Heart left ventricle (tissue), 16 donors: ENCODE results near the gene RCHY1. TPM values are rescaled to one million over a fixed set of nuclear protein-coding genes. Genes with fewer than 3 reads are reported as not detected.

Experiments used
- ATAC-seq, 4 donors: fragments of 200-7000 bp; cut with Tn5 transposase; one replicate each; pipeline ENCODE4 v1.9.1; 2020 to 2022; ENCODE audit warnings: moderate library complexity in 4 of 4, mild to moderate bottlenecking in 3 of 4, moderate number of reproducible peaks in 1 of 4
- DNase-seq, 5 donors: peaks; one replicate each; pipeline ENCODE4 v3.0.0-alpha.2; 2020
- H3K27ac ChIP-seq, 12 donors: fragments of 200-600 bp; sonication (generic) in 4 of 12; one replicate each; pipeline versions ENCODE4 v1.5.0 to v1.8.0; 2016 to 2022; ENCODE audit warnings: mild to moderate bottlenecking in 2 of 12
- H3K27me3 ChIP-seq, 9 donors: fragments of 200-600 bp; sonication (generic) in 2 of 9; one replicate each; pipeline versions ENCODE4 v1.5.1 to v1.8.0; 2016 to 2022; ENCODE audit warnings: mild to moderate bottlenecking in 3 of 9
- H3K36me3 ChIP-seq, 9 donors: fragments of 200-600 bp; sonication (generic) in 2 of 9; one replicate each; pipeline versions ENCODE4 v1.5.0 to v1.8.0; 2018 to 2022; ENCODE audit warnings: mild to moderate bottlenecking in 2 of 9
- H3K4me1 ChIP-seq, 12 donors: fragments of 200-600 bp; sonication (generic) in 4 of 12; one replicate each; pipeline versions ENCODE4 v1.5.0 to v1.8.0; 2016 to 2022; ENCODE audit warnings: mild to moderate bottlenecking in 3 of 12
- H3K4me3 ChIP-seq, 12 donors: fragments of 200-600 bp; sonication (generic) in 4 of 12; one replicate each; pipeline versions ENCODE4 v1.5.0 to v1.8.0; 2017 to 2022; ENCODE audit warnings: mild to moderate bottlenecking in 9 of 12, moderate library complexity in 4 of 12
- H3K9me3 ChIP-seq, 12 donors: fragments of 200-600 bp; sonication (generic) in 4 of 12; one replicate each; pipeline versions ENCODE4 v1.5.0 to v1.8.0; 2016 to 2022; ENCODE audit warnings: mild to moderate bottlenecking in 1 of 12
- POLR2A ChIP-seq, 2 donors: fragments of 450-650 bp; IDR thresholded peaks; one replicate each; pipeline ENCODE4 v1.6.1; 2017; ENCODE audit warnings: antibody characterized with exemption in 2 of 2, mild to moderate bottlenecking in 2 of 2, moderate library complexity in 2 of 2
- WGBS, 4 donors: extraction: QIAGEN DNeasy Blood & Tissue Kit in 2 of 4; methylation state at CpG; one replicate each; pipeline versions ENCODE4 v1.1.5 to v1.1.7; 2013 to 2018; 5-methylcytosine and 5-hydroxymethylcytosine counted together
- intact Hi-C, 10 donors: fragments of 100-400 bp; cut with DNase I; formaldehyde crosslinking; loops; one replicate each; pipeline versions ENCODE4 v1.11.1 to v1.14.2; 2022
- polyA plus RNA-seq, 2 donors: library from polyadenylated mRNA; stranded (reverse); fragments of 200-250 nt; gene quantifications; one replicate each; pipeline ENCODE4 v1.2.3, GENCODE V29; 2013
- total RNA-seq, 9 donors: library from RNA; depleted of rRNA in 2 of 9; stranded (reverse); fragments of >200 nt in 2 of 9; fragmentation: NEBNext Ultra II Directional in 3 of 9; extraction: Animal tissue kit (Norgen Biotek cat#: 25700) in 3 of 9; gene quantifications; one replicate each; pipeline versions ENCODE4 v1.1.0 to v1.2.4, GENCODE V29; 2016 to 2023
- TF ChIP-seq, protein P1 (sequence below), 12 donors: fragments of 200-600 bp; sonication (generic) in 4 of 12; IDR thresholded peaks; one replicate each; pipeline versions ENCODE4 v1.5.0 to v1.8.0; 2018 to 2022; ENCODE audit warnings: antibody characterized with exemption in 12 of 12, mild to moderate bottlenecking in 5 of 12
- donor health status: ischemic (EF 13 %, LVEDD 7.1; RV severe dilation, severe dysfunction).
- donor health status: healthy with polysubstance abuse.
- donor health status: DM: no; HTN: yes; CAD: no.
- donor health status: DM: no; HTN: no; CAD: no.
- donor health status: ischemic (EF 25% LVEDD 6.9; RV normal size, moderate dysfunction).
- donor health status: ischemic (EF 25% LVEDD 5.7; RV mildly dilated, moderate dysfunction).
- donor health status: healthy.
- donor health status: DM: yes; HTN: yes; CAD: no.
- donor health status: ischemic (EF 35%, LVEDD 5.7; RV mildly dilated, moderate dysfunction).
- donor health status: nonischemic (EF 11% LVEDD 7.7; RV severe dilation, severe dysfunction).
- donor health status: DM: yes; HTN: yes; CAD: no.
- donor health status: PGD.
- donor health status: ischemic (EF 29% LVEDD 5.4; RV normal size, mild dysfunction).
- donor health status: nonischemic (EF 23%, LVEDD 6.1; RV moderate dilation, normal function).

RCHY1 gene
- total and polyA plus RNA-seq, 11 donors, result 17.7 to 54.1 (median 38.4) TPM

- DNase-seq (no peak), ATAC-seq (no peak)
- intact Hi-C loops, result no loop called here
- Histone ChIP-seq H3K27me3 (no peaks in the 10 kb centered on the region), H3K9me3 (peaks cover 0 to 14% (median 0%) of the 10 kb centered on the region in 12 donors), H3K4me1 (peaks cover 0 to 13% (median 0%) of the 10 kb centered on the region in 12 donors), H3K36me3 (peaks cover 0 to 87% (median 48%) of the 10 kb centered on the region in 9 donors), H3K4me3 (no peak overlapping the region), H3K27ac (no peak overlapping the region)
- WGBS, 4 donors, result 92 to 100% (median 94%) methylated on average over 2 of the region's 2 CpGs
- TF ChIP-seq, protein P1, sequence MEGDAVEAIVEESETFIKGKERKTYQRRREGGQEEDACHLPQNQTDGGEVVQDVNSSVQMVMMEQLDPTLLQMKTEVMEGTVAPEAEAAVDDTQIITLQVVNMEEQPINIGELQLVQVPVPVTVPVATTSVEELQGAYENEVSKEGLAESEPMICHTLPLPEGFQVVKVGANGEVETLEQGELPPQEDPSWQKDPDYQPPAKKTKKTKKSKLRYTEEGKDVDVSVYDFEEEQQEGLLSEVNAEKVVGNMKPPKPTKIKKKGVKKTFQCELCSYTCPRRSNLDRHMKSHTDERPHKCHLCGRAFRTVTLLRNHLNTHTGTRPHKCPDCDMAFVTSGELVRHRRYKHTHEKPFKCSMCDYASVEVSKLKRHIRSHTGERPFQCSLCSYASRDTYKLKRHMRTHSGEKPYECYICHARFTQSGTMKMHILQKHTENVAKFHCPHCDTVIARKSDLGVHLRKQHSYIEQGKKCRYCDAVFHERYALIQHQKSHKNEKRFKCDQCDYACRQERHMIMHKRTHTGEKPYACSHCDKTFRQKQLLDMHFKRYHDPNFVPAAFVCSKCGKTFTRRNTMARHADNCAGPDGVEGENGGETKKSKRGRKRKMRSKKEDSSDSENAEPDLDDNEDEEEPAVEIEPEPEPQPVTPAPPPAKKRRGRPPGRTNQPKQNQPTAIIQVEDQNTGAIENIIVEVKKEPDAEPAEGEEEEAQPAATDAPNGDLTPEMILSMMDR (IDR thresholded peaks at IDR 0.05), result no peak
- no peak for TF ChIP-seq POLR2A (IDR thresholded peaks at IDR 0.05)
Observed at GRCh38 chr4:75499900-75500299, 14.3 kb downstream of the RCHY1 start.

- Histone ChIP-seq H3K27me3 (no peaks in the 10 kb centered on the region), H3K9me3 (peaks cover 0 to 14% (median 0%) of the 10 kb centered on the region in 12 donors), H3K4me1 (peaks cover 0 to 23% (median 2%) of the 10 kb centered on the region in 12 donors), H3K27ac (no peak overlapping the region), H3K36me3 (peaks cover 0 to 79% (median 44%) of the 10 kb centered on the region in 9 donors), H3K4me3 (no peak overlapping the region)
- DNase-seq (no peak), ATAC-seq (no peak)
- TF ChIP-seq, protein P1 (IDR thresholded peaks at IDR 0.05), result no peak
- no peak for TF ChIP-seq POLR2A (IDR thresholded peaks at IDR 0.05)
- WGBS, 4 donors, result 79 to 88% (median 84%) methylated on average over 2 of the region's 2 CpGs
- intact Hi-C loops, result no loop called here
Observed at GRCh38 chr4:75498041-75498440, 16.2 kb downstream of the RCHY1 start.

DNA sequence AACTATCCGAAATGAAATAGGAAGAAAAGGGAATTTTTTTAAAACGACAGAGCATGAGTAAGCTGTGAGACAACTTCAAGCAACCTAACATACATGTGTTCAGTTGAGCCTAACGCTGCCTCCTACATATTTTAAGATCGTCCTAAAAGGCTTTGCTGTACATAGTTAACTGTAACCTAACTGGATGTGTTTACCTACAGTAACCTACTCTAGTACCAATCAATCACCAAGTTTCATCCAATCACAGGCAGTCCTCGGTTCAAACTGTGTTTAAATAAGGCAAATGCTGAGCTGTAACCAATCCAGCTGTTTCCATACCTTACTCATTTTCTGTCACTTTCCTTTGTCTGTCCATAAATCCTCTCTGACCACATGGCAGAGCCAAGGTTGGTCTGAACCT is 17.1 kb downstream of the RCHY1 start:
- ATAC-seq (no peak), DNase-seq (no peak)
- 70 to 82% (median 77%) methylated on average over 5 of the region's 5 CpGs for WGBS, 4 donors
- Histone ChIP-seq H3K27ac (no peak overlapping the region), H3K4me1 (peaks cover 0 to 23% (median 2%) of the 10 kb centered on the region in 12 donors), H3K27me3 (no peaks in the 10 kb centered on the region), H3K9me3 (peaks cover 0 to 14% (median 0%) of the 10 kb centered on the region in 12 donors), H3K36me3 (peaks cover 0 to 79% (median 44%) of the 10 kb centered on the region in 9 donors), H3K4me3 (no peak overlapping the region)
- intact Hi-C loops, result no loop called here
- no peak for TF ChIP-seq POLR2A (IDR thresholded peaks at IDR 0.05)
- TF ChIP-seq, protein P1 (IDR thresholded peaks at IDR 0.05), result no peak

DNA sequence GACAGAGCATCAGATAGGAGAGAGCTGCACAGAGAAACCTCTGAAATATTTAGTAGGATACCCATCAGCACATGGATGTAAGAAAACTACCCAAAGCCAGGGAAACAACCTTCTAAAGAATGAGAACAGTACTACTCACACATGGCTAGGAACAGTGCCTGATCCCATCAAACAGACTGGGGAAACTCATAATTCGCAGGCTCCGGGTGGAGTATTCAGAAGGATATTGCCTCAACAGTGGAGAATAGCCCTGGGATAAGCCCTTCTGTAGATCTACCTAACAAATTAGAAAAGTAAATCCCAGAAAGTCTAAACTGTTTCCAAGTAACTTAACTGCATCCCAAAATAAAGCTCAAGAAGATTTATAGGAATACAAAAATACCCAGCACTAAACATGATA is 17.8 kb downstream of the RCHY1 start:
- ATAC-seq (no peak), DNase-seq (no peak)
- intact Hi-C loops, result no loop called here
- Histone ChIP-seq H3K4me3 (no peak overlapping the region), H3K4me1 (peaks cover 0 to 23% (median 2%) of the 10 kb centered on the region in 12 donors), H3K27me3 (no peaks in the 10 kb centered on the region), H3K36me3 (peaks cover 0 to 79% (median 44%) of the 10 kb centered on the region in 9 donors), H3K9me3 (peaks cover 0 to 14% (median 0%) of the 10 kb centered on the region in 12 donors), H3K27ac (no peak overlapping the region)
- TF ChIP-seq, protein P1 (IDR thresholded peaks at IDR 0.05), result no peak
- TF ChIP-seq POLR2A (IDR thresholded peaks at IDR 0.05), result no peak
- WGBS, 4 donors, result 87 to 98% (median 92%) methylated on average over 2 of the region's 2 CpGs
